PC-9 (cell line): Measurements from ENCODE around the gene ARRB1. TPM values are rescaled to one million over a fixed set of nuclear protein-coding genes. Genes with fewer than 3 reads are reported as not detected.

ENCODE experiments used
- BruUV-seq: library from RNA; stranded (reverse); fragments of 400-500 nt; replicated peaks from 2 replicates; lab custom pipeline; 2021; lab: Mats Ljungman, UMichigan
- CTCF ChIA-PET: fragments of 300-600 bp; sonication (Branson Sonifier 250); formaldehyde crosslinking; loops from one replicate; lab custom pipeline; 2022; ENCODE audit warnings: antibody characterized with exemption; lab: Charles Lee
- POLR2A ChIA-PET: fragments of 300-600 bp; sonication (Branson Sonifier 250); formaldehyde crosslinking; loops from one replicate; lab custom pipeline; 2022; ENCODE audit warnings: antibody characterized with exemption; ENCODE audit not compliant: unreplicated experiment; lab: Charles Lee
- DNase-seq, 2 experiments: peaks; one replicate each; pipeline versions ENCODE4 v3.0.0 to v3.0.0-alpha.2; 2015 to 2022; ENCODE audit warnings: mixed read lengths in 1 of 2
- H2AFZ ChIP-seq: fragments of 200-600 bp; sonication (generic); 2 replicates; pipeline ENCODE4 v1.8.1; 2017; ENCODE audit warnings: antibody characterized with exemption
- H3F3A ChIP-seq: fragments of 200-600 bp; sonication (generic); 2 replicates; pipeline ENCODE4 v1.8.1; 2017; ENCODE audit warnings: antibody characterized with exemption, mild to moderate bottlenecking, low read depth; ENCODE audit not compliant: insufficient read depth
- H3K27ac ChIP-seq: fragments of 200-600 bp; sonication (generic); 2 replicates; pipeline ENCODE4 v1.6.1; 2016; ENCODE audit warnings: mixed run types
- H3K27me3 ChIP-seq: fragments of 200-600 bp; sonication (generic); 2 replicates; pipeline ENCODE4 v1.6.1; 2016; ENCODE audit warnings: low read depth, mixed run types; ENCODE audit not compliant: insufficient read depth
- H3K36me3 ChIP-seq: fragments of 200-600 bp; sonication (generic); 2 replicates; pipeline ENCODE4 v1.6.1; 2016; ENCODE audit warnings: low read depth, mixed run types
- H3K4me1 ChIP-seq: fragments of 200-600 bp; sonication (generic); replicated peaks from 2 replicates; pipeline ENCODE4 v1.6.1; 2016; ENCODE audit warnings: mixed run types; ENCODE audit not compliant: insufficient read depth
- H3K4me2 ChIP-seq: fragments of 200-600 bp; sonication (generic); 2 replicates; pipeline ENCODE4 v1.6.1; 2017; ENCODE audit warnings: mixed run types
- H3K4me3 ChIP-seq: fragments of 200-600 bp; sonication (generic); 2 replicates; pipeline ENCODE4 v1.6.1; 2016; ENCODE audit warnings: mixed run types
- H3K79me2 ChIP-seq: fragments of 200-600 bp; sonication (generic); 2 replicates; pipeline ENCODE4 v1.6.1; 2017; ENCODE audit warnings: low read depth, mixed run types
- H3K9me2 ChIP-seq: fragments of 200-600 bp; sonication (generic); 2 replicates; pipeline ENCODE4 v1.8.1; 2017; ENCODE audit warnings: mild to moderate bottlenecking; ENCODE audit not compliant: insufficient read depth
- H3K9me3 ChIP-seq: fragments of 200-600 bp; sonication (generic); 2 replicates; pipeline ENCODE4 v1.8.1; 2016; ENCODE audit warnings: low read depth; ENCODE audit not compliant: insufficient read depth
- H4K20me1 ChIP-seq: fragments of 200-600 bp; sonication (generic); 2 replicates; pipeline ENCODE4 v1.8.1; 2017; ENCODE audit not compliant: insufficient read depth
- EZH2 ChIP-seq: fragments of 200-600 bp; sonication (generic); IDR thresholded peaks from 2 replicates; pipeline ENCODE4 v1.8.0; 2017; ENCODE audit warnings: antibody characterized with exemption, low read depth
- intact Hi-C: fragments of 100-400 bp; cut with micrococcal nuclease; formaldehyde crosslinking; loops from one replicate; pipeline ENCODE4 v1.10.0; 2022; ENCODE audit not compliant: unreplicated experiment
- total RNA-seq: library from RNA; stranded (reverse); gene quantifications from 2 replicates; pipeline ENCODE4 v1.2.3, GENCODE V29; 2021
- TF ChIP-seq, protein P1 (sequence below): fragments of 200-600 bp; sonication (generic); conservative IDR thresholded peaks from 2 replicates; pipeline ENCODE4 v1.6.1; 2017; ENCODE audit warnings: mixed run types, antibody characterized with exemption, mild to moderate bottlenecking, moderate library complexity

ARRB1 gene
- total RNA-seq, 1 experiment from 2014 or later = 31.8 TPM

DNA sequence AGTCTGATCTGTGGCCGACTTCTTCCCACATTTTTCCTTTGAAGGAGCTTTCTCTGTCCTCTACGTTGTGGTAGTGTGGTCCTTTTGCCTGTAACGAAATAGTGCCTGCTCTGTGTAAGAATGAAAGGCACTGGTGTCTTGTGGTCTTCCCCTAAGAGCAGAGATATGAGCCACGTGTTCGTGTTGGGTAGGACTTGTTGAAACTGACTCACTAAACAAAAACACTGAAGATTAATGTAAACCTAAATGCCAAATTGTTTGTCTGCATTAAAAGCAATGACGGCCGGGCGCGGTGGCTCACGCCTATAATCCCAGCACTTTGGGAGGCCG, 37.8 kb upstream of the ARRB1 start:
- Histone ChIP-seq H3K9me3 (no peaks in the 10 kb centered on the region), H4K20me1 (no peaks in the 10 kb centered on the region), H3K79me2 (no peaks in the 10 kb centered on the region), H3K4me2 (no peak overlapping the region), H2AFZ (no peak overlapping the region), H3K4me3 (no peak overlapping the region), H3K27ac (no peak overlapping the region), H3F3A (peaks cover 42% of the 10 kb centered on the region), H3K4me1 (peaks cover 44% of the 10 kb centered on the region), H3K9me2 (no peaks in the 10 kb centered on the region), H3K36me3 (no peaks in the 10 kb centered on the region), H3K27me3 (no peaks in the 10 kb centered on the region)
- ChIA-PET POLR2A (no interaction called here), CTCF (interaction anchor here (0.6 to 1.2 kb wide), 3 partner anchors 80 to 143 kb away, joined by 3 to 6 read pairs (median 3); no protein-coding TSS in a partner anchor)
- intact Hi-C loops = loop anchor here (5.0 kb wide), 2 partner anchors 53 to 413 kb away; no protein-coding TSS in a partner anchor
- BruUV-seq = no TSS peak
- TF ChIP-seq, protein P1, sequence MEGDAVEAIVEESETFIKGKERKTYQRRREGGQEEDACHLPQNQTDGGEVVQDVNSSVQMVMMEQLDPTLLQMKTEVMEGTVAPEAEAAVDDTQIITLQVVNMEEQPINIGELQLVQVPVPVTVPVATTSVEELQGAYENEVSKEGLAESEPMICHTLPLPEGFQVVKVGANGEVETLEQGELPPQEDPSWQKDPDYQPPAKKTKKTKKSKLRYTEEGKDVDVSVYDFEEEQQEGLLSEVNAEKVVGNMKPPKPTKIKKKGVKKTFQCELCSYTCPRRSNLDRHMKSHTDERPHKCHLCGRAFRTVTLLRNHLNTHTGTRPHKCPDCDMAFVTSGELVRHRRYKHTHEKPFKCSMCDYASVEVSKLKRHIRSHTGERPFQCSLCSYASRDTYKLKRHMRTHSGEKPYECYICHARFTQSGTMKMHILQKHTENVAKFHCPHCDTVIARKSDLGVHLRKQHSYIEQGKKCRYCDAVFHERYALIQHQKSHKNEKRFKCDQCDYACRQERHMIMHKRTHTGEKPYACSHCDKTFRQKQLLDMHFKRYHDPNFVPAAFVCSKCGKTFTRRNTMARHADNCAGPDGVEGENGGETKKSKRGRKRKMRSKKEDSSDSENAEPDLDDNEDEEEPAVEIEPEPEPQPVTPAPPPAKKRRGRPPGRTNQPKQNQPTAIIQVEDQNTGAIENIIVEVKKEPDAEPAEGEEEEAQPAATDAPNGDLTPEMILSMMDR = no peak
- TF ChIP-seq EZH2 = no peak
- DNase-seq = no peak

DNA sequence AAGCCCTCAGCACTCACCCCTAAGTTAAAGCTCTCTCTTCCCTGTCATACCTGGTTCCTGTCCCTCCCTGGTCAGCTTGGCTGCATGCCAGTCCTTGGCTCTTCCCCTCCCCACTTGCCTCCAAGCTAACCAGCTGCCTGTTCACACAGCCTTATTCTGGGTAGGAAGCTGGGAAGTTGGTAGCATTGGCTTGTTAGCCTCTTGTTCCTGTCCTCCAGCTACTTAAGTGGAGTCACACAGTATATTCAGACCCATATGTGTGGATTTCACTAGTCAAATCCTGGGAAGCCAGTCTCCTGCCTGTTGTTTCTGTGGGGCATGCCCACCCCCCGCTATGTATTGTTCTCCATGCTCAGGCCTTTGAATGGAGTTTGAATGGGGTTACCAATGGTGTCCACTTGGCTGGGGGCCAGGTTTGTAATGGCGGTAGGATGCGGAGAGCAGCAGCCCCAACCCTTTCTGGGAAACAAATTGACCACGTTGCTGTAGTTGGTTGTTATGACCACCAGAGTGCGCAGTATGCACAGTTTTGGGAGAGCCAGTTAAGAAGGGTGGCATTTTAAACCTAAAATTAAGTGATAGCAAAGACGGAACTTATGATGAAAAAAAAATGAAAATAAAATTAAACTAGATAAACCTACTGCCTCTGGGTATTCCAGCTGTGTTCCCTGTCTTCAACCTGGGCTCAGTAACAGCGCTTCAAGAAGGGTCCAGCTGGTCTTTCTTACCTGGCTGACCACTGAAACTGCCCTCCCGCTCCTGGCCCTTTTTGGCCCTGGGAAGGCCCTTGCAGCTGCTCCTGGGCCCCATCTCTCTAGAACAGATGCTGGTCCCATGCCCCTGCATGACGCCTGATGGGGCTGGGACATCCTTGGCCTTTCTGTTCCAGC, 37.2 kb upstream of the ARRB1 start:
- peaks cover 42% of the 10 kb centered on the region for H3F3A ChIP-seq
- H3K27me3 ChIP-seq = no peaks in the 10 kb centered on the region
- no peaks in the 10 kb centered on the region for H3K36me3 ChIP-seq
- peaks cover 45% of the 10 kb centered on the region for H3K4me1 ChIP-seq
- H3K9me2 ChIP-seq = no peaks in the 10 kb centered on the region
- ChIA-PET CTCF (interaction anchor here (0.6 to 1.6 kb wide), 9 partner anchors 9 to 638 kb away, joined by 3 to 5 read pairs (median 3); no protein-coding TSS in a partner anchor), POLR2A (interaction anchor here (0.7 kb wide), 2 partner anchors 296 to 617 kb away, joined by 3 to 4 read pairs; no protein-coding TSS in a partner anchor)
- no peaks in the 10 kb centered on the region for H3K9me3 ChIP-seq
- DNase-seq = peak; percentile 74 to 75
- H3K27ac ChIP-seq = no peak overlapping the region
- no peaks in the 10 kb centered on the region for H4K20me1 ChIP-seq
- intact Hi-C loops = loop anchor here (1.0 to 5.0 kb wide), 4 partner anchors 54 to 479 kb away; no protein-coding TSS in a partner anchor
- no TSS peak for BruUV-seq
- no peak overlapping the region for H2AFZ ChIP-seq
- no peak overlapping the region for H3K4me3 ChIP-seq
- H3K4me2 ChIP-seq = peak overlapping the region; percentile 56
- TF ChIP-seq EZH2 = no peak
- TF ChIP-seq, protein P1 = peak; percentile 91
- H3K79me2 ChIP-seq = no peaks in the 10 kb centered on the region

DNA sequence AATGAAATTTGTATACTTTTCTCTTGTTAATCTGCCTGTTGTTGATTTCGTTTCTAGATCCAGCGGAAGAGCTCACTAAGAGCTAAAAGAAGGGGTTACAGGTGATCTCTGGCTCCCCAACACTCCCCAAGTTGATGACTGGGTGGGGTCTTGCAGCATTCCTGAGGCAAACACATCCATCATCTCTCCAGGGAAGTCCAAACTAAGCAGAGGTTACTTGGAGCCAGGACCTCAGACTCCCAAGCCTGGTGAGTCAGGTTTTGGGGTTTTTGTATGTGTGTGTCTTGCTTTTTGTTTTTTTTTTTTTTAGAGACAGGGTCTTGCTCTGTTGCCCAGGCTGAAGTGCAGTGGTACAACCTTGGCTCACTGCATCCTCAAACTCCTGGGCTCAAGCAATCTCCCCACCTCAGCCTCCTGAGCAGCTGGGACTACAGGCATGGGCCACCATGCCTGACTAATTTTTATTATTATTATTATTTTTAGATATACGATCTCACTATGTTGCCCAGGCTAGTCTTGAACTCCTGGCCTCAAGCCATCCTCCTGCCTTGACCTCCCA, 36.4 kb upstream of the ARRB1 start:
- ChIA-PET POLR2A (interaction anchor here (0.6 to 0.7 kb wide), 3 partner anchors 296 to 618 kb away, joined by 3 to 11 read pairs (median 4); no protein-coding TSS in a partner anchor), CTCF (interaction anchor here (0.6 to 1.6 kb wide), 9 partner anchors 10 to 638 kb away, joined by 3 to 6 read pairs (median 3); no protein-coding TSS in a partner anchor)
- Histone ChIP-seq H3K4me2 (peak overlapping the region; percentile 27; the same call in 1 of the 2 replicates), H3K79me2 (no peaks in the 10 kb centered on the region), H3K4me1 (peaks cover 52% of the 10 kb centered on the region), H3K27ac (peak overlapping the region; percentile 35), H3K27me3 (no peaks in the 10 kb centered on the region), H2AFZ (no peak overlapping the region), H4K20me1 (no peaks in the 10 kb centered on the region), H3K9me2 (no peaks in the 10 kb centered on the region), H3F3A (peaks cover 42% of the 10 kb centered on the region), H3K9me3 (no peaks in the 10 kb centered on the region), H3K4me3 (no peak overlapping the region), H3K36me3 (no peaks in the 10 kb centered on the region)
- TF ChIP-seq, protein P1 = no peak
- no peak for TF ChIP-seq EZH2
- peak; percentile 25 to 41 for DNase-seq
- no TSS peak for BruUV-seq
- intact Hi-C loops = loop anchor here (1.0 to 5.0 kb wide), 4 partner anchors 54 to 479 kb away; no protein-coding TSS in a partner anchor
